ENCODE measurements around the gene IRF9.

Gene IRF9

DNA sequence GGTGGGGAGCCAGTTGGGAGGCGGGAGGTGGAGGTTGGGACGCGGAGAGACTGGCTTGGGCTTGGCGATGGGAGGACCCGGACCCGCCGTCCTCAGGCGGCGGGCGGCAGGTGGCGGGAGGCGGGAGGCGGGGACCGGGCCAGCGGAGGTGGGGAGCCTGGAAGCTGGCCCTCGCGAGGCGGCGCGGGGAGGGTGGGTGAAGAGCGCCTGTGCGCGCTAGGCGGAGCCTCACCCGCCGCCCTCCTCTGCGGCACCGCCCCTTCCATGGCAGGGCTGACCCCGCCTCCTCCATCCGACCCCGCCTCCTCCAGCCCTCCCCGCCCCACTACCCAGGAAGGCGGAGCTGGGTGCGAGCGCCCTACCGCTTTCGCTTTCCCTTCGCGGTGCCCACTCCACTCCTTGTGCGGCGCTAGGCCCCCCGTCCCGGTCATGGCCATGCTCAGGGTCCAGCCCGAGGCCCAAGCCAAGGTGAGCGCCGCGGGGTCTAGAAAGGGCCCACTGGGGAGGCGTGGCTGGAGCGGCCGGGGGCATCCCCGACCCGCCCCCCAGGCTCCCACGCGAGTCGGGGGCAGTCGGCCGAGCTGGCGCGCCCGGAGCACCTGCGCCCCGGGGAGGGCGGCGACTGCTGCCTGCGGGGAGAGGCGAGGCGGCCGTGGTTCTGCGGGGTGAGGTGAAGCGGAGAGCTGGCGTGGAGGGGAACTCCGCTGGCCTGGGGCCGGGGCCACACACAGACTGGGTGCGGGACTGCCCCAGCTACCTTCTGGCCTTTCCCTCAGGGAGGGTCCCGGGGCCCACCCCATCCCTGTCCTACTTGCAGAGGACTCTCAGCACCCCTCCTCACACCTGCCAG, 25.0 kb upstream of the IRF9 start, which contains the start of gene PSME1 (continued):
- TF ChIP-seq PRDM2 (tag by site-specific recombination; IDR thresholded peaks at IDR 0.05; ENCODE audit: borderline replicate concordance) (no peak), ZNF555 (tag by site-specific recombination; conservative IDR thresholded peaks at IDR 0.05) (no peak), KLF8 (tag by site-specific recombination; IDR thresholded peaks at IDR 0.05) (peak; percentile 75; the same call in 1 of the 2 replicates), ELK4 (IDR thresholded peaks at IDR 0.05; ENCODE audit: borderline replicate concordance, low read depth, low read length) (no peak), ZNF335 (tag by site-specific recombination; conservative IDR thresholded peaks at IDR 0.05) (peak; percentile 71; the same call in 1 of the 2 replicates), ZNF449 (tag by site-specific recombination; IDR thresholded peaks at IDR 0.05) (peak; percentile 81), ZBTB17 (tag by site-specific recombination; IDR thresholded peaks at IDR 0.05) (0 out of 2 replicates have a peak, but pooled peaks have one; percentile 35), ZNF19 (tag by site-specific recombination; IDR thresholded peaks at IDR 0.05; ENCODE audit: low read depth) (no peak)

- Histone ChIP-seq H3K4me3 (ENCODE audit: low read depth, low read length) (peak overlapping the region; percentile 92), H3K9me3 (ENCODE audit: control insufficient read depth, insufficient read depth, low read depth, low read length) (no peaks in the 10 kb centered on the region), H3K4me1 (ENCODE audit: control insufficient read depth, insufficient read depth, low read length) (peaks cover 4% of the 10 kb centered on the region; the same call in 1 of the 2 replicates), H3K36me3 (ENCODE audit: control insufficient read depth in 2 of 2, insufficient read depth in 1 of 2, low read length in 2 of 2) (peaks cover 11 to 27% of the 10 kb centered on the region in 2 experiments), H3K27ac (ENCODE audit: extremely low read depth, low read depth, low read length) (peak overlapping the region; percentile 90; the same call in 1 of the 2 replicates)
- CTCF ChIA-PET, result interaction anchor here (0.6 to 1.2 kb wide), 5 partner anchors 9 to 295 kb away, joined by 3 to 4 read pairs (median 3); partner anchors contain the start of genes IRF9 and PSME2
- POLR2A ChIA-PET, result interaction anchor here (0.6 to 7.3 kb wide), 14 partner anchors 10 to 171 kb away, joined by 3 to 163 read pairs (median 8); partner anchors contain the start of genes CIDEB, DCAF11, IPO4 and IRF9
- TF ChIP-seq ZNF10 (tag by site-specific recombination; IDR thresholded peaks at IDR 0.05) (no peak), KLF9 (tag by site-specific recombination; IDR thresholded peaks at IDR 0.05; ENCODE audit: low read depth) (no peak), ZNF501 (tag by site-specific recombination; IDR thresholded peaks at IDR 0.05) (no peak), SP3 (tag by site-specific recombination; IDR thresholded peaks at IDR 0.05) (no peak), ZNF221 (tag by site-specific recombination; IDR thresholded peaks at IDR 0.05; ENCODE audit: borderline replicate concordance) (no peak), ZNF2 (tag by site-specific recombination; IDR thresholded peaks at IDR 0.05) (no peak), ZBTB6 (tag by site-specific recombination; IDR thresholded peaks at IDR 0.05) (no peak), PBX3 (CRISPR knock-in tag; IDR thresholded peaks at IDR 0.05) (no peak), ZNF585B (tag by site-specific recombination; IDR thresholded peaks at IDR 0.05) (no peak), ZNF341 (tag by site-specific recombination; IDR thresholded peaks at IDR 0.05; ENCODE audit: low read depth) (no peak), SCRT1 (tag by site-specific recombination; IDR thresholded peaks at IDR 0.05; ENCODE audit: borderline replicate concordance) (0 out of 2 replicates have a peak, but pooled peaks have one; percentile 30)
- TF ChIP-seq, protein P1, sequence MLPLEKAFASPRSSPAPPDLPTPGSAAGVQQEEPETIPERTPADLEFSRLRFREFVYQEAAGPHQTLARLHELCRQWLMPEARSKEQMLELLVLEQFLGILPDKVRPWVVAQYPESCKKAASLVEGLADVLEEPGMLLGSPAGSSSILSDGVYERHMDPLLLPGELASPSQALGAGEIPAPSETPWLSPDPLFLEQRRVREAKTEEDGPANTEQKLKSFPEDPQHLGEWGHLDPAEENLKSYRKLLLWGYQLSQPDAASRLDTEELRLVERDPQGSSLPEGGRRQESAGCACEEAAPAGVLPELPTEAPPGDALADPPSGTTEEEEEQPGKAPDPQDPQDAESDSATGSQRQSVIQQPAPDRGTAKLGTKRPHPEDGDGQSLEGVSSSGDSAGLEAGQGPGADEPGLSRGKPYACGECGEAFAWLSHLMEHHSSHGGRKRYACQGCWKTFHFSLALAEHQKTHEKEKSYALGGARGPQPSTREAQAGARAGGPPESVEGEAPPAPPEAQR (tag by site-specific recombination; IDR thresholded peaks at IDR 0.05), result no peak
Observed at GRCh38 chr14:24136684-24137528, 24.2 kb upstream of the IRF9 start.
